SK-N-SH treated with all-trans-retinoic acid at 6 μM for 48 hours (cell line): ENCODE results near the gene FSIP1.

Experiments
- ATAC-seq: fragments of 200-7000 bp; cut with Tn5 transposase; 3 replicates; pipeline ENCODE4 v1.9.1; 2020; ENCODE audit warnings: mild to moderate bottlenecking, moderate library complexity
- ARNTL ChIP-seq: fragments of 450-650 bp; formaldehyde crosslinking; IDR thresholded peaks from 2 replicates; pipeline ENCODE4 v1.5.0; 2020; ENCODE audit warnings: low read depth, mild to moderate bottlenecking, moderate library complexity, borderline replicate concordance
- CSDC2 ChIP-seq: fragments of 250-450 bp; sonication (Bioruptor Pico); IDR thresholded peaks from 2 replicates; pipeline ENCODE4 v1.5.0; 2020; ENCODE audit warnings: mild to moderate bottlenecking, moderate library complexity
- ESRRG ChIP-seq: fragments of 250-450 bp; sonication (Bioruptor Pico); IDR thresholded peaks from 2 replicates; pipeline ENCODE4 v1.6.1; 2021; ENCODE audit warnings: mild to moderate bottlenecking
- GLIS3 ChIP-seq: fragments of 250-450 bp; sonication (Bioruptor Pico); IDR thresholded peaks from 2 replicates; pipeline ENCODE4 v1.5.0; 2020; ENCODE audit warnings: mild to moderate bottlenecking, moderate library complexity
- ISL1 ChIP-seq: fragments of 250-450 bp; sonication (Bioruptor Pico); IDR thresholded peaks from 2 replicates; pipeline ENCODE4 v2.1.2; 2022; ENCODE audit warnings: mild to moderate bottlenecking, moderate library complexity
- OSR1 ChIP-seq: fragments of 250-450 bp; sonication (Bioruptor Pico); IDR thresholded peaks from 2 replicates; pipeline ENCODE4 v1.8.0; 2022; ENCODE audit warnings: moderate library complexity, mild to moderate bottlenecking, inconsistent platforms
- PATZ1 ChIP-seq: fragments of 250-450 bp; sonication (Bioruptor Pico); IDR thresholded peaks from 2 replicates; pipeline ENCODE4 v1.8.0; 2020; ENCODE audit warnings: mild to moderate bottlenecking, moderate library complexity, borderline replicate concordance
- PPARA ChIP-seq: fragments of 250-450 bp; sonication (Bioruptor Pico); IDR thresholded peaks from 2 replicates; pipeline ENCODE4 v1.5.0; 2020; ENCODE audit warnings: mild to moderate bottlenecking, borderline replicate concordance
- RARB ChIP-seq: fragments of 250-450 bp; sonication (Bioruptor Pico); IDR thresholded peaks from 2 replicates; pipeline ENCODE4 v1.8.0; 2021; ENCODE audit warnings: mild to moderate bottlenecking, moderate library complexity
- SNAI2 ChIP-seq: fragments of 250-450 bp; sonication (Bioruptor Pico); IDR thresholded peaks from 2 replicates; pipeline ENCODE4 v1.5.0; 2020; ENCODE audit warnings: mild to moderate bottlenecking, moderate library complexity
- TCF4 ChIP-seq: fragments of 250-450 bp; sonication (Bioruptor Pico); IDR thresholded peaks from 2 replicates; pipeline ENCODE4 v1.8.0; 2021; ENCODE audit warnings: mild to moderate bottlenecking, moderate library complexity, borderline replicate concordance
- TOX ChIP-seq: fragments of 250-450 bp; sonication (Bioruptor Pico); IDR thresholded peaks from 2 replicates; pipeline ENCODE4 v1.8.0; 2021; ENCODE audit warnings: mild to moderate bottlenecking, moderate library complexity, borderline replicate concordance
- ZC3H10 ChIP-seq: fragments of 250-450 bp; sonication (Bioruptor Pico); IDR thresholded peaks from 2 replicates; pipeline ENCODE4 v1.5.1; 2021; ENCODE audit warnings: mild to moderate bottlenecking, moderate library complexity
- ZFP3 ChIP-seq: fragments of 250-450 bp; sonication (Bioruptor Pico); IDR thresholded peaks from 2 replicates; pipeline ENCODE4 v1.5.0; 2020; ENCODE audit warnings: mild to moderate bottlenecking, moderate library complexity
- ZFP30 ChIP-seq: fragments of 450-650 bp; formaldehyde crosslinking; IDR thresholded peaks from 2 replicates; pipeline ENCODE4 v1.5.0; 2022; ENCODE audit warnings: mild to moderate bottlenecking, moderate library complexity
- ZNF70 ChIP-seq: fragments of 450-650 bp; formaldehyde crosslinking; IDR thresholded peaks from 2 replicates; pipeline ENCODE4 v1.5.0; 2020; ENCODE audit warnings: mild to moderate bottlenecking, moderate library complexity
- ZNF8 ChIP-seq: fragments of 450-650 bp; formaldehyde crosslinking; IDR thresholded peaks from 2 replicates; pipeline ENCODE4 v1.5.0; 2020; ENCODE audit warnings: mild to moderate bottlenecking, moderate library complexity
- TF ChIP-seq, protein P1 (sequence below): fragments of 250-450 bp; sonication (Bioruptor Pico); IDR thresholded peaks from 2 replicates; pipeline ENCODE4 v1.5.0; 2020; ENCODE audit warnings: mild to moderate bottlenecking, moderate library complexity
- TF ChIP-seq, protein P2 (sequence below): fragments of 250-450 bp; sonication (Bioruptor Pico); IDR thresholded peaks from 2 replicates; pipeline ENCODE4 v1.8.0; 2021; ENCODE audit warnings: low read depth, mild to moderate bottlenecking, moderate library complexity, borderline replicate concordance

Gene FSIP1

DNA sequence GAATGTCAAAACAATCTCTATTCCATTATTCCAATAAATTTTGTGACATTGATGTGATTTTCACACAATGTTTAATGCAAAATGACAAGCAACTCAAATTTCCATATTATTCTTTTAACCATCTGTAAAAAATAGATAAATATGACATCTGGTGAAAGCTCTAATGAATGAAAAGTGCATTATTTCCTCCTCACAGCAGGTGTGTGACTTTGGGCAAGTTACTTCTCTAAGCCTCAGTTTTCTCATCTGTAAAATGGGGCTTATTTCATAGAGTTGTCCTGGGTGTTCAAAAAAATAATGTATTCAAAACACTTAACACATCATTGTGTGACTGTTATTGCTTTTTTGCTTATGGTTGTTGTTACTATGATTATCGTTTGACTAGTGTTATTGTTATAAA is 131.3 kb downstream of the FSIP1 start (continued):
- TF ChIP-seq PATZ1 (CRISPR knock-in tag) (no peak), RARB (CRISPR knock-in tag) (no peak)

DNA sequence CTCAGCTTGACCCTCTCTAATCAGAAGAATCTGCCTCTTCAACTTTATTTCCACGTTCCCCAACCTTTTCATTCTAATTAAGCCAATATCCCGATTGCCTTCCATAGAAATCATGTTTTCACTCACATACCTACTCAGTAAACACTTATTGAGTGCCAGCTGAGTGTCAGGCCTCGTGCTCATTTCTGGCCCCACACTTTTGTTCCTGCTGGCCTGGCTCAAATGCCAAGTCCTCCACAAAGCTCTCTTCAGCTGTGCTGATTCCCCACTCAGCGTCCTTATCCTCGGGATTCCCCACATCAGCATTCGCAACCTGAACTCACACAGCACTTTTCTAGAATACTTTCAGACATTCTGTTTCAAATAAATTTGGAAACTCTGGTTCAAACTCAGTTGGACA is 132.9 kb downstream of the FSIP1 start:
- TF ChIP-seq GLIS3 (CRISPR knock-in tag) (no peak), PPARA (CRISPR knock-in tag) (no peak), ZFP30 (no peak), ISL1 (CRISPR knock-in tag) (no peak), ARNTL (CRISPR knock-in tag) (no peak), ZFP3 (CRISPR knock-in tag) (no peak), PATZ1 (CRISPR knock-in tag) (no peak), ZNF70 (CRISPR knock-in tag) (no peak), ZC3H10 (CRISPR knock-in tag) (no peak), TOX (CRISPR knock-in tag) (no peak), SNAI2 (CRISPR knock-in tag) (no peak), RARB (CRISPR knock-in tag) (no peak), TCF4 (CRISPR knock-in tag) (no peak), ZNF8 (no peak), CSDC2 (CRISPR knock-in tag) (no peak)
- TF ChIP-seq, protein P1, sequence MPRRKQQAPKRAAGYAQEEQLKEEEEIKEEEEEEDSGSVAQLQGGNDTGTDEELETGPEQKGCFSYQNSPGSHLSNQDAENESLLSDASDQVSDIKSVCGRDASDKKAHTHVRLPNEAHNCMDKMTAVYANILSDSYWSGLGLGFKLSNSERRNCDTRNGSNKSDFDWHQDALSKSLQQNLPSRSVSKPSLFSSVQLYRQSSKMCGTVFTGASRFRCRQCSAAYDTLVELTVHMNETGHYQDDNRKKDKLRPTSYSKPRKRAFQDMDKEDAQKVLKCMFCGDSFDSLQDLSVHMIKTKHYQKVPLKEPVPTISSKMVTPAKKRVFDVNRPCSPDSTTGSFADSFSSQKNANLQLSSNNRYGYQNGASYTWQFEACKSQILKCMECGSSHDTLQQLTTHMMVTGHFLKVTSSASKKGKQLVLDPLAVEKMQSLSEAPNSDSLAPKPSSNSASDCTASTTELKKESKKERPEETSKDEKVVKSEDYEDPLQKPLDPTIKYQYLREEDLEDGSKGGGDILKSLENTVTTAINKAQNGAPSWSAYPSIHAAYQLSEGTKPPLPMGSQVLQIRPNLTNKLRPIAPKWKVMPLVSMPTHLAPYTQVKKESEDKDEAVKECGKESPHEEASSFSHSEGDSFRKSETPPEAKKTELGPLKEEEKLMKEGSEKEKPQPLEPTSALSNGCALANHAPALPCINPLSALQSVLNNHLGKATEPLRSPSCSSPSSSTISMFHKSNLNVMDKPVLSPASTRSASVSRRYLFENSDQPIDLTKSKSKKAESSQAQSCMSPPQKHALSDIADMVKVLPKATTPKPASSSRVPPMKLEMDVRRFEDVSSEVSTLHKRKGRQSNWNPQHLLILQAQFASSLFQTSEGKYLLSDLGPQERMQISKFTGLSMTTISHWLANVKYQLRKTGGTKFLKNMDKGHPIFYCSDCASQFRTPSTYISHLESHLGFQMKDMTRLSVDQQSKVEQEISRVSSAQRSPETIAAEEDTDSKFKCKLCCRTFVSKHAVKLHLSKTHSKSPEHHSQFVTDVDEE (CRISPR knock-in tag), result no peak
- TF ChIP-seq, protein P2, sequence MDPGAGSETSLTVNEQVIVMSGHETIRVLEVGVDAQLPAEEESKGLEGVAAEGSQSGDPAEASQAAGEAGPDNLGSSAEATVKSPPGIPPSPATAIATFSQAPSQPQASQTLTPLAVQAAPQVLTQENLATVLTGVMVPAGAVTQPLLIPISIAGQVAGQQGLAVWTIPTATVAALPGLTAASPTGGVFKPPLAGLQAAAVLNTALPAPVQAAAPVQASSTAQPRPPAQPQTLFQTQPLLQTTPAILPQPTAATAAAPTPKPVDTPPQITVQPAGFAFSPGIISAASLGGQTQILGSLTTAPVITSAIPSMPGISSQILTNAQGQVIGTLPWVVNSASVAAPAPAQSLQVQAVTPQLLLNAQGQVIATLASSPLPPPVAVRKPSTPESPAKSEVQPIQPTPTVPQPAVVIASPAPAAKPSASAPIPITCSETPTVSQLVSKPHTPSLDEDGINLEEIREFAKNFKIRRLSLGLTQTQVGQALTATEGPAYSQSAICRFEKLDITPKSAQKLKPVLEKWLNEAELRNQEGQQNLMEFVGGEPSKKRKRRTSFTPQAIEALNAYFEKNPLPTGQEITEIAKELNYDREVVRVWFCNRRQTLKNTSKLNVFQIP (CRISPR knock-in tag), result no peak
- ATAC-seq, result no peak

- no peak for ATAC-seq
- TF ChIP-seq ZFP3 (CRISPR knock-in tag) (no peak), ZC3H10 (CRISPR knock-in tag) (no peak), ISL1 (CRISPR knock-in tag) (no peak), PATZ1 (CRISPR knock-in tag) (no peak), TOX (CRISPR knock-in tag) (no peak)
These were observed 136.2 kb downstream of the FSIP1 start for GRCh38 chr15:39646425-39646824.

DNA sequence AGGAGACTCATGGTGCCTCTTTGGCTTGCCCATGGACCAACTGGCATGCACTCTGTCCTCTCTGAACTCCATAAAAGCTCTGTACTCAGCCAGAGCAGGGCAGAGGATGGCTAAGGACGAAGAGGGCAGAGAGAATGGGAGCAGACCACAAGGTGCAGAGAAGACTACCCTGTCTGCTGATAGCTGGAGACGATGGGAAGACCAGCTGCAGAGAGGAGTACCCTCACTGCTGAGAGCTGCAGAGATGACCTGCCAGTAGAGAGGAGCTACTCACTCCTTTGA is 136.7 kb downstream of the FSIP1 start:
- ATAC-seq, result no peak
- TF ChIP-seq CSDC2 (CRISPR knock-in tag), result no peak
- no peak for TF ChIP-seq ZNF8
- TF ChIP-seq, protein P2 (CRISPR knock-in tag), result no peak
- TF ChIP-seq ISL1 (CRISPR knock-in tag), result no peak
- TF ChIP-seq PPARA (CRISPR knock-in tag), result no peak
- no peak for TF ChIP-seq OSR1
- TF ChIP-seq SNAI2 (CRISPR knock-in tag), result no peak
- no peak for TF ChIP-seq ZFP30
- no peak for TF ChIP-seq ESRRG (CRISPR knock-in tag)
- no peak for TF ChIP-seq ZC3H10 (CRISPR knock-in tag)
- no peak for TF ChIP-seq GLIS3 (CRISPR knock-in tag)
- TF ChIP-seq ARNTL (CRISPR knock-in tag), result no peak
- TF ChIP-seq, protein P1 (CRISPR knock-in tag), result no peak
